Sigmoid colon (tissue), 7 donors: ENCODE results near the gene ABCA1. TPM values are rescaled to one million over a fixed set of nuclear protein-coding genes. Genes with fewer than 3 reads are reported as not detected.

Experiments used
- DNase-seq: peaks from one replicate; pipeline ENCODE4 v3.0.0-alpha.2; 2019
- H3K27ac ChIP-seq, 4 donors: fragments of 200-600 bp; sonication (generic); one replicate each; pipeline ENCODE4 v1.5.1; 2016 to 2019; ENCODE audit warnings: mild to moderate bottlenecking in 1 of 4
- H3K27me3 ChIP-seq, 3 donors: fragments of 200-600 bp; sonication (generic); one replicate each; pipeline ENCODE4 v1.5.1; 2019; ENCODE audit warnings: mild to moderate bottlenecking in 1 of 3
- H3K36me3 ChIP-seq, 4 donors: fragments of 200-600 bp; sonication (generic); one replicate each; pipeline ENCODE4 v1.5.1; 2016 to 2019
- H3K4me1 ChIP-seq, 4 donors: fragments of 200-600 bp; sonication (generic); one replicate each; pipeline ENCODE4 v1.5.1; 2017 to 2019
- H3K4me3 ChIP-seq, 4 donors: fragments of 200-600 bp; sonication (generic); one replicate each; pipeline ENCODE4 v1.5.1; 2017 to 2019; ENCODE audit warnings: mild to moderate bottlenecking in 2 of 4, moderate library complexity in 1 of 4
- H3K9me3 ChIP-seq, 4 donors: fragments of 200-600 bp in 3 of 4; sonication (generic) in 3 of 4; one replicate each; pipeline versions ENCODE4 v1.5.1 to v1.6.1; 2013 to 2019
- CTCF ChIP-seq, 4 experiments: fragments of 450-650 bp in 3 of 4; fragments of 200-600 bp in 1 of 4; IDR thresholded peaks; one replicate each; pipeline ENCODE4 v1.5.1; 2016 to 2019; ENCODE audit warnings: antibody characterized with exemption in 4 of 4, mild to moderate bottlenecking in 3 of 4, moderate library complexity in 2 of 4
- EP300 ChIP-seq, 4 donors: sonication (generic); formaldehyde crosslinking; IDR thresholded peaks; one replicate each; pipeline ENCODE4 v1.6.1; 2017; ENCODE audit warnings: antibody characterized with exemption in 4 of 4
- POLR2A ChIP-seq, 2 donors: fragments of 450-650 bp; IDR thresholded peaks; one replicate each; pipeline ENCODE4 v1.6.1; 2016; ENCODE audit warnings: antibody characterized with exemption in 2 of 2, mild to moderate bottlenecking in 2 of 2, moderate library complexity in 2 of 2
- POLR2AphosphoS5 ChIP-seq, 4 donors: sonication (generic); formaldehyde crosslinking; IDR thresholded peaks; one replicate each; pipeline ENCODE4 v1.6.1; 2017; ENCODE audit warnings: antibody characterized with exemption in 4 of 4
- WGBS, 2 donors: extraction: QIAGEN DNeasy Blood & Tissue Kit; methylation state at CpG; one replicate each; pipeline ENCODE4 v1.1.7; 2013; 5-methylcytosine and 5-hydroxymethylcytosine counted together
- intact Hi-C: fragments of 100-400 bp; cut with DNase I; formaldehyde crosslinking; loops from one replicate; pipeline ENCODE4 v1.15.1; 2023
- polyA plus RNA-seq, 3 donors: library from polyadenylated mRNA; stranded (reverse); fragments of 200-250 nt; gene quantifications; one replicate each; pipeline ENCODE4 v1.2.3, GENCODE V29; 2013
- total RNA-seq, 4 donors: library from RNA; depleted of rRNA; stranded (reverse); fragments of >200 nt; gene quantifications; one replicate each; pipeline ENCODE4 v1.1.0, GENCODE V29; 2016
- donor health status: healthy with polysubstance abuse.
- donor health status: Bipolar disorder and iron deficiency.
- donor health status: healthy.

Gene ABCA1
- total and polyA plus RNA-seq, 7 donors: 2.4 to 110 (median 76.7) TPM

- Histone ChIP-seq H3K4me1 (peaks cover 0 to 12% (median 8%) of the 10 kb centered on the region in 4 donors), H3K36me3 (peaks cover 8 to 33% (median 14%) of the 10 kb centered on the region in 4 donors), H3K27me3 (no peaks in the 10 kb centered on the region), H3K27ac (no peak overlapping the region), H3K9me3 (no peaks in the 10 kb centered on the region), H3K4me3 (no peak overlapping the region)
- TF ChIP-seq POLR2AphosphoS5 (IDR thresholded peaks at IDR 0.05): no peak
- no peak for TF ChIP-seq POLR2A (IDR thresholded peaks at IDR 0.05)
- TF ChIP-seq CTCF (IDR thresholded peaks at IDR 0.05): no peak
- no peak for TF ChIP-seq EP300 (IDR thresholded peaks at IDR 0.05)
- intact Hi-C loops: loop anchor here (5.0 kb wide), 1 partner anchor 218 kb away; no protein-coding TSS in a partner anchor
- DNase-seq: no peak
- 91 to 95% methylated on average over 4 of the region's 4 CpGs for WGBS, 2 donors
These were observed 149.2 kb downstream of the ABCA1 start for GRCh38 chr9:104778802-104779201.

GRCh38 chr9:104776797-104777196 is 151.2 kb downstream of the ABCA1 start:
- Histone ChIP-seq H3K4me1 (peaks cover 0 to 12% (median 8%) of the 10 kb centered on the region in 4 donors), H3K27ac (peak overlapping the region in 1 of 4 donors; percentile 12), H3K36me3 (peaks cover 0 to 13% (median 5%) of the 10 kb centered on the region in 4 donors), H3K9me3 (no peaks in the 10 kb centered on the region), H3K27me3 (no peaks in the 10 kb centered on the region), H3K4me3 (no peak overlapping the region)
- 73 to 82% methylated on average over 1 of the region's 1 CpG for WGBS, 2 donors
- TF ChIP-seq POLR2AphosphoS5 (IDR thresholded peaks at IDR 0.05): peak in 1 of 4 donors; percentile 33
- TF ChIP-seq POLR2A (IDR thresholded peaks at IDR 0.05): no peak
- TF ChIP-seq EP300 (IDR thresholded peaks at IDR 0.05): no peak
- no peak for TF ChIP-seq CTCF (IDR thresholded peaks at IDR 0.05)
- intact Hi-C loops: loop anchor here (5.0 kb wide), 1 partner anchor 221 kb away; no protein-coding TSS in a partner anchor
- DNase-seq: no peak

GRCh38 chr9:104775976-104776375 is 152.0 kb downstream of the ABCA1 start:
- Histone ChIP-seq H3K9me3 (no peaks in the 10 kb centered on the region), H3K27me3 (no peaks in the 10 kb centered on the region), H3K4me1 (peaks cover 0 to 12% (median 8%) of the 10 kb centered on the region in 4 donors), H3K4me3 (no peak overlapping the region), H3K27ac (peak overlapping the region in 1 of 4 donors; percentile 35), H3K36me3 (peaks cover 0 to 5% (median 0%) of the 10 kb centered on the region in 4 donors)
- no peak for DNase-seq
- intact Hi-C loops: loop anchor here (5.0 kb wide), 1 partner anchor 221 kb away; no protein-coding TSS in a partner anchor
- 96 to 98% methylated on average over 2 of the region's 2 CpGs for WGBS, 2 donors
- TF ChIP-seq POLR2A (IDR thresholded peaks at IDR 0.05) (no peak), EP300 (IDR thresholded peaks at IDR 0.05) (no peak), CTCF (IDR thresholded peaks at IDR 0.05) (no peak), POLR2AphosphoS5 (IDR thresholded peaks at IDR 0.05) (peak in 1 of 4 donors; percentile 16)

- H3K27me3 ChIP-seq: no peaks in the 10 kb centered on the region
- TF ChIP-seq CTCF (IDR thresholded peaks at IDR 0.05) (no peak), EP300 (IDR thresholded peaks at IDR 0.05) (no peak), POLR2A (IDR thresholded peaks at IDR 0.05) (no peak), POLR2AphosphoS5 (IDR thresholded peaks at IDR 0.05) (no peak)
- peaks cover 0 to 5% (median 0%) of the 10 kb centered on the region in 4 donors for H3K36me3 ChIP-seq
- intact Hi-C loops: loop anchor here (5.0 kb wide), 1 partner anchor 222 kb away; no protein-coding TSS in a partner anchor
- peaks cover 0 to 12% (median 8%) of the 10 kb centered on the region in 4 donors for H3K4me1 ChIP-seq
- DNase-seq: no peak
- H3K27ac ChIP-seq: peak overlapping the region in 1 of 4 donors; percentile 35
- H3K4me3 ChIP-seq: no peak overlapping the region
- no peaks in the 10 kb centered on the region for H3K9me3 ChIP-seq
These were observed 152.4 kb downstream of the ABCA1 start for GRCh38 chr9:104775574-104775936.
